H9 (cell line): ENCODE results near the gene PGS1. TPM values are rescaled to one million over a fixed set of nuclear protein-coding genes. Genes with fewer than 3 reads are reported as not detected.

Experiments
- DNase-seq: peaks from one replicate; pipeline ENCODE4 v3.0.0-alpha.2; 2017
- H2AFZ ChIP-seq: one replicate; pipeline ENCODE4 v1.6.1; 2013; ENCODE audit warnings: mild to moderate bottlenecking, low read length, control low read depth, moderate library complexity
- H2AK5ac ChIP-seq: 2 replicates; pipeline ENCODE4 v1.6.1; 2013; ENCODE audit warnings: low read length, control low read depth, mixed read lengths; ENCODE audit not compliant: insufficient read length
- H2BK120ac ChIP-seq: one replicate; pipeline ENCODE4 v1.6.1; 2013; ENCODE audit warnings: low read depth, mild to moderate bottlenecking, low read length, control low read depth, inconsistent platforms; ENCODE audit not compliant: poor library complexity, severe bottlenecking
- H2BK12ac ChIP-seq: 2 replicates; pipeline ENCODE4 v1.6.1; 2013; ENCODE audit warnings: low read length, control low read depth, mixed read lengths, low read depth; ENCODE audit not compliant: insufficient read length
- H2BK15ac ChIP-seq: 2 replicates; pipeline ENCODE4 v1.6.1; 2013; ENCODE audit warnings: low read depth, low read length, control low read depth
- H2BK20ac ChIP-seq: one replicate; pipeline ENCODE4 v1.6.1; 2013; ENCODE audit warnings: low read depth, mild to moderate bottlenecking, low read length, control low read depth, inconsistent platforms; ENCODE audit not compliant: poor library complexity, severe bottlenecking
- H2BK5ac ChIP-seq: 2 replicates; pipeline ENCODE4 v1.6.1; 2013; ENCODE audit warnings: low read length, control low read depth, mixed read lengths; ENCODE audit not compliant: insufficient read length
- H3K14ac ChIP-seq: 2 replicates; pipeline ENCODE4 v1.6.1; 2013; ENCODE audit warnings: low read length, control low read depth; ENCODE audit not compliant: insufficient read depth
- H3K18ac ChIP-seq: 2 replicates; pipeline ENCODE4 v1.6.1; 2013; ENCODE audit warnings: low read depth, mild to moderate bottlenecking, mixed read lengths, low read length, control low read depth; ENCODE audit not compliant: insufficient read length
- H3K23ac ChIP-seq: 2 replicates; pipeline ENCODE4 v1.6.1; 2013; ENCODE audit warnings: low read length, control low read depth, mixed read lengths, low read depth; ENCODE audit not compliant: insufficient read length
- H3K23me2 ChIP-seq: 2 replicates; pipeline ENCODE4 v1.6.1; 2013; ENCODE audit warnings: low read depth, mild to moderate bottlenecking, mixed read lengths, low read length, control low read depth; ENCODE audit not compliant: insufficient read length, poor library complexity, severe bottlenecking
- H3K27ac ChIP-seq: 2 replicates; pipeline ENCODE4 v1.5.1; 2013; ENCODE audit warnings: low read length, control low read depth, mixed read lengths, low read depth; ENCODE audit not compliant: insufficient read length
- H3K27me3 ChIP-seq: 2 replicates; pipeline ENCODE4 v1.6.1; 2013; ENCODE audit warnings: low read length, control low read depth, inconsistent platforms; ENCODE audit not compliant: insufficient read depth
- H3K4ac ChIP-seq: 2 replicates; pipeline ENCODE4 v1.6.1; 2013; ENCODE audit warnings: low read depth, mild to moderate bottlenecking, control low read depth, inconsistent platforms, low read length, moderate library complexity
- H3K4me1 ChIP-seq: 2 replicates; pipeline ENCODE4 v1.6.1; 2013; ENCODE audit warnings: low read length, control low read depth, inconsistent platforms; ENCODE audit not compliant: insufficient read depth
- H3K4me2 ChIP-seq: 2 replicates; pipeline ENCODE4 v1.6.1; 2013; ENCODE audit warnings: low read length, control low read depth, mixed read lengths; ENCODE audit not compliant: insufficient read length, insufficient read depth
- H3K56ac ChIP-seq: 2 replicates; pipeline ENCODE4 v1.6.1; 2013; ENCODE audit warnings: low read depth, mild to moderate bottlenecking, mixed read lengths, low read length, control low read depth; ENCODE audit not compliant: insufficient read length
- H3K79me1 ChIP-seq: 2 replicates; pipeline ENCODE4 v1.6.1; 2013; ENCODE audit warnings: low read depth, mild to moderate bottlenecking, moderate library complexity, low read length, control low read depth, inconsistent platforms; ENCODE audit not compliant: insufficient read depth, poor library complexity, severe bottlenecking
- H3K79me2 ChIP-seq: 2 replicates; pipeline ENCODE4 v1.6.1; 2013; ENCODE audit warnings: low read length, control low read depth, inconsistent platforms; ENCODE audit not compliant: insufficient read depth
- H3K9ac ChIP-seq: 2 replicates; pipeline ENCODE4 v1.6.1; 2013; ENCODE audit warnings: low read length, control low read depth, mixed read lengths; ENCODE audit not compliant: insufficient read length; ENCODE audit errors: extremely low read depth
- H3K9me3 ChIP-seq: one replicate; pipeline ENCODE4 v1.6.1; 2013; ENCODE audit warnings: low read depth, low read length, inconsistent platforms; ENCODE audit not compliant: control insufficient read depth
- H3T11ph ChIP-seq: one replicate; pipeline ENCODE4 v1.6.1; 2013; ENCODE audit warnings: mild to moderate bottlenecking, low read length, control low read depth, inconsistent platforms
- H4K20me1 ChIP-seq: one replicate; pipeline ENCODE4 v1.6.1; 2013; ENCODE audit not compliant: control insufficient read depth, insufficient read length, insufficient read depth
- H4K5ac ChIP-seq: 2 replicates; pipeline ENCODE4 v1.6.1; 2013; ENCODE audit warnings: low read depth, mild to moderate bottlenecking, mixed read lengths, low read length, control low read depth; ENCODE audit not compliant: insufficient read length
- H4K8ac ChIP-seq: replicated peaks from 2 replicates; pipeline ENCODE4 v1.6.1; 2013; ENCODE audit warnings: low read length, control low read depth, mixed read lengths, low read depth; ENCODE audit not compliant: insufficient read length
- H4K91ac ChIP-seq: 2 replicates; pipeline ENCODE4 v1.6.1; 2013; ENCODE audit warnings: low read depth, mild to moderate bottlenecking, moderate library complexity, mixed read lengths, low read length, control low read depth; ENCODE audit not compliant: insufficient read length
- H3K27ac Mint-ChIP-seq, 3 experiments: 2 replicates in 2 of 3; 3 replicates in 1 of 3; pipeline ENCODE4 v1.8.0; 2020 to 2021; ENCODE audit warnings: mixed read lengths in 3 of 3, mild to moderate bottlenecking in 1 of 3, moderate library complexity in 1 of 3
- H3K27me3 Mint-ChIP-seq: 2 replicates; pipeline ENCODE4 v1.8.0; 2021; ENCODE audit warnings: low read depth, mild to moderate bottlenecking, moderate library complexity, mixed read lengths
- H3K36me3 Mint-ChIP-seq, 3 experiments: 2 replicates in 2 of 3; 3 replicates in 1 of 3; pipeline ENCODE4 v1.8.0; 2020 to 2021; ENCODE audit warnings: low read depth in 3 of 3, mixed read lengths in 3 of 3; ENCODE audit not compliant: insufficient read depth in 1 of 3
- H3K4me1 Mint-ChIP-seq, 2 experiments: 2 replicates each; pipeline ENCODE4 v1.8.0; 2020; ENCODE audit warnings: mixed read lengths in 2 of 2
- H3K4me3 Mint-ChIP-seq, 2 experiments: 2 replicates in 1 of 2; 3 replicates in 1 of 2; pipeline ENCODE4 v1.8.0; 2020 to 2021; ENCODE audit warnings: mild to moderate bottlenecking in 2 of 2, mixed read lengths in 2 of 2, moderate library complexity in 1 of 2
- H3K9me3 Mint-ChIP-seq, 2 experiments: 2 replicates in 1 of 2; 3 replicates in 1 of 2; pipeline ENCODE4 v1.8.0; 2020; ENCODE audit warnings: mild to moderate bottlenecking in 2 of 2, mixed read lengths in 2 of 2, moderate library complexity in 1 of 2
- WGBS: extraction: QIAGEN DNeasy Blood & Tissue Kit; methylation state at CpG from one replicate; pipeline ENCODE4 v1.1.7; 2013; ENCODE audit warnings: missing lambda C conversion rate, low lambda C conversion rate, mixed read lengths; ENCODE audit not compliant: insufficient read length; ENCODE audit errors: extremely low coverage; 5-methylcytosine and 5-hydroxymethylcytosine counted together
- total RNA-seq: library from RNA; stranded (reverse); gene quantifications from 2 replicates; pipeline ENCODE4 v1.2.1, GENCODE V29; 2021
- TF ChIP-seq, protein P1 (sequence below): fragments of 200-600 bp; sonication (generic); conservative IDR thresholded peaks from 3 replicates; pipeline ENCODE4 v1.8.0; 2021; ENCODE audit warnings: antibody characterized with exemption, mild to moderate bottlenecking

The PGS1 gene
- total RNA-seq, 1 experiment from 2014 or later: 45.7 TPM

DNA sequence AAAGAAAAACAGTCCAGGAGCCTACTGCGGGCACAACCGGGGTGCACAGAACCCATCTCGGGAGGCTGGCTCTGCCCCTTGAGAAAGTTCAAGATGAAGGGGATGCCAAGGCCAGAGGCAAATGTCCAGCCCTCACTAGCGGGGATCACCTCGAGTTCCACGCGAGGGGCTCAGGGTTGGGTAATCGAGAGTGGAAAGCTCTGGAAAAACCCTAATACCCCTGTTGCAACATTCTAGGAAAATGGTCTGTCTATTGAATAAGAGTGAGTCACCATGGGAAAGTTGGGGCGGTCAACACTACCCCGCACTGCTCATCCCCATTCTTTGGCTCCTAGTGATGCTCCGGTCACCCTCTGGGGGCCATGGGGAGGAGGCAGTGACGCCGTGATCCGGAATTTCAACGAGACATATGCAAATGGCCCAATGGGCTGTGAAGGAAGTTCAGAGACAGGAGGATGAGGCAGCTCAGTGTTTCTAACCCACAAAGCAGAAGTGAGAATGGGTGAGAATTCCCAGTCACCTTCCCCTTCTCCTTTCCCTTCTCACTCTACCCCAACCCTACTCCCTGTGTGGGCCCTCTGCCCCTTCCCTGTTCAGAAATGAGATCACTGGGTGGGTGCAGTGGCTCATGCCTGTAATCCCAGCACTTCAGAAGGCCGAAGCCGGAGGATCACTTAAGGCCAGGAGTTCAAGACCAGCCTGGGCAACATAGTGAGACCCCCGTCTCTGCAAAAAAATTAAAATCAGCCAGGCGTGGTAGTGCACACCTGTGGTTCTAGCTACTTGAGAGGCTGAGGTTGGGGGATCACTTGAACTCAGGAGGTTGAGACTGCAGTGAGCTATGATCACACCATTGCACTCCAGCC lies 41.0 kb upstream of the PGS1 start:
- Histone ChIP-seq H4K20me1 (no peaks in the 10 kb centered on the region), H3K4me1 (0 out of 2 replicates have a peak, but pooled peaks cover 4% of the 10 kb centered on the region), H2BK5ac (no peak overlapping the region), H3T11ph (no peak overlapping the region), H3K14ac (no peak overlapping the region; the same call in 1 of the 2 replicates), H3K23me2 (no peaks in the 10 kb centered on the region), H3K23ac (no peak overlapping the region), H2BK15ac (no peak overlapping the region), H3K79me1 (no peaks in the 10 kb centered on the region), H3K4ac (no peak overlapping the region), H4K8ac (no peak overlapping the region), H2BK120ac (no peak overlapping the region), H4K5ac (no peak overlapping the region), H2BK20ac (no peak overlapping the region), H3K27ac (no peak overlapping the region), H3K56ac (no peak overlapping the region), H3K9ac (no peak overlapping the region), H4K91ac (no peak overlapping the region), H2AFZ (no peak overlapping the region), H3K79me2 (no peaks in the 10 kb centered on the region), H3K27me3 (no peaks in the 10 kb centered on the region), H2AK5ac (no peak overlapping the region), H3K9me3 (no peaks in the 10 kb centered on the region), H3K18ac (no peak overlapping the region), H2BK12ac (no peak overlapping the region), H3K4me2 (no peak overlapping the region)
- Mint-ChIP-seq H3K36me3 (no peaks in the 10 kb centered on the region), H3K9me3 (no peaks in the 10 kb centered on the region), H3K27me3 (peaks cover 21% of the 10 kb centered on the region), H3K27ac (no peak overlapping the region; a peak in 1 of 7 replicates), H3K4me3 (no peak overlapping the region), H3K4me1 (peaks cover 9 to 14% of the 10 kb centered on the region in 2 experiments)
- TF ChIP-seq, protein P1, sequence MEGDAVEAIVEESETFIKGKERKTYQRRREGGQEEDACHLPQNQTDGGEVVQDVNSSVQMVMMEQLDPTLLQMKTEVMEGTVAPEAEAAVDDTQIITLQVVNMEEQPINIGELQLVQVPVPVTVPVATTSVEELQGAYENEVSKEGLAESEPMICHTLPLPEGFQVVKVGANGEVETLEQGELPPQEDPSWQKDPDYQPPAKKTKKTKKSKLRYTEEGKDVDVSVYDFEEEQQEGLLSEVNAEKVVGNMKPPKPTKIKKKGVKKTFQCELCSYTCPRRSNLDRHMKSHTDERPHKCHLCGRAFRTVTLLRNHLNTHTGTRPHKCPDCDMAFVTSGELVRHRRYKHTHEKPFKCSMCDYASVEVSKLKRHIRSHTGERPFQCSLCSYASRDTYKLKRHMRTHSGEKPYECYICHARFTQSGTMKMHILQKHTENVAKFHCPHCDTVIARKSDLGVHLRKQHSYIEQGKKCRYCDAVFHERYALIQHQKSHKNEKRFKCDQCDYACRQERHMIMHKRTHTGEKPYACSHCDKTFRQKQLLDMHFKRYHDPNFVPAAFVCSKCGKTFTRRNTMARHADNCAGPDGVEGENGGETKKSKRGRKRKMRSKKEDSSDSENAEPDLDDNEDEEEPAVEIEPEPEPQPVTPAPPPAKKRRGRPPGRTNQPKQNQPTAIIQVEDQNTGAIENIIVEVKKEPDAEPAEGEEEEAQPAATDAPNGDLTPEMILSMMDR: no peak
- no CpG with 5 or more reads among the region's 19 CpGs for WGBS
- peak; percentile 36 for DNase-seq
